ENCODE results near the gene MAPKAP1.
A peak's percentile ranks its signal among the peaks of the same experiment; 100 is the strongest.

Gene MAPKAP1

GRCh38 chr9:125706651-125707471 lies at the start of gene MAPKAP1:
MAPKAP1 (minus strand) TSS chr9:125707208; CDS start chr9:125672574, 34,634 bp downstream.
- DNase-seq (ENCODE audit: low read depth in 3 of 3) = peak; percentile 90 to 96 (median 91)

- no peak for DNase-seq (ENCODE audit: low read depth in 3 of 3)
These were observed 49.5 kb upstream of the MAPKAP1 start for GRCh38 chr9:125756518-125756917.

DNA sequence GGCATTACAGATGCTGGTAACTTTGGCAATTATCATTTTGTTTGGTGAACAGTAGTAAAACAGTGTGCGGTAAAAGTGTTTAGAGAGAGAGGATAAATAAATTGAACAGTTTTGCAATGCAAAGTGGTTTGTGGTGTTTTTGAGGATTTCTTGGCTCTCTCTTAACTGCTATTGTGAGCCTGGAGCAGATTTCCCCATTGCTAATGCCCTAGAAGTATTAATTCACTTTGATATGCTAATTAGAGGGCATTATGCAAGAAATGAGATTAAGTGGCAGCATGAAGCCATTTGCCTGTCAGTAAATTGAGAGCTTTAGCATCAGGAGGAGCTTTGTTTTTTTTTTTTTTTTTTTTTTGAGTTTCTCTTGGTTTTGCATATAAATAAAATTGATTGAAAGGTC lies 48.3 kb upstream of the MAPKAP1 start:
- no peak for DNase-seq (ENCODE audit: low read depth in 3 of 3)

GRCh38 chr9:125754096-125754495 lies 47.1 kb upstream of the MAPKAP1 start:
- DNase-seq (ENCODE audit: low read depth in 3 of 3) = no peak

DNA sequence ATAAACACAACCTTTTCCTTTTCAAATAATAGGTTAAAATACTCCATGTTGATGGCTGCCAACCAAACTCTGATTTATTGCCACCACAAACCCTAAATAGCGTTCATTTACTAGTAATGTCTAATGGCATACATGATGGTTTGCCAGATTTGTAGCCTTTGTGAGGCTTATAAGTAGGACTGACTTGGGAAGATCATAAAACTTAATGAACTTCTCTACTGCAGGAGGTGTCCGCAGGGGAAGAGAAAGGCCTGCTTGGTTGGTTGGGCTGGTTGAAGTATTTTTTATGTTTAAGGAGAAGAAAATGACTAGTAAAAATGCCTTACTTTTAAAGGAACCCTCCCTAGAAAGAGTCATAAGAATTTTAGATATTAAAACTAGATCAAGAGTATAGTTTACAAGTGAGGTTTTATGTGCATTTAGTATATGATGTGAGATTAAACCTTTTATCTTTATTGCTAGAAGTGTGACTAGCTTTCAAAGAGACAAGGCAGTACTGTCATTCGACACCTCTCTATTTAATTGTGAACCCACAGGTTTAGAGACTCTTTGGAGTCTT lies 45.1 kb upstream of the MAPKAP1 start:
- no peak for DNase-seq (ENCODE audit: low read depth in 3 of 3)

DNA sequence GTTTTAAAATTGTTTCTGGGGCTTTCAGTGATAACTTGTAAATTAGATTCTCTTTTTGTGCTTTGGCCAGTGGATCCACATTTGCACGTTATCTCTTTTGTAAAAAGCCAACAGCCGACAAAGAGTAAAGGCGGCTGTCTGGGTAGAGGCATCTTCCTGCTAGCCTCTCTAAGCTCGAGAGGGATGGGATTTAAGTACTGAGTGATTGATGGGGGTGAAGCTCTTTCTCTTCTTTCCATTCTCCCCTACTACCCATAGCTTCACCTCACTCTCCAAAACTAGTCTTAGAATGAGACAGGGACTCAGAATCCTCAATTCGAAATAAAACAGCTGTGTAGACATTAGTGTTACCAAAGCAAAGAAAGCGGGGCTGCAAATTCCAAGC lies 43.6 kb upstream of the MAPKAP1 start:
- DNase-seq (ENCODE audit: low read depth in 3 of 3) = no peak

- DNase-seq (ENCODE audit: low read depth in 3 of 3) = no peak
These were observed 43.1 kb upstream of the MAPKAP1 start for GRCh38 chr9:125749951-125750626.

GRCh38 chr9:125749287-125749935 lies 42.4 kb upstream of the MAPKAP1 start:
- no peak for DNase-seq (ENCODE audit: low read depth in 3 of 3)

DNA sequence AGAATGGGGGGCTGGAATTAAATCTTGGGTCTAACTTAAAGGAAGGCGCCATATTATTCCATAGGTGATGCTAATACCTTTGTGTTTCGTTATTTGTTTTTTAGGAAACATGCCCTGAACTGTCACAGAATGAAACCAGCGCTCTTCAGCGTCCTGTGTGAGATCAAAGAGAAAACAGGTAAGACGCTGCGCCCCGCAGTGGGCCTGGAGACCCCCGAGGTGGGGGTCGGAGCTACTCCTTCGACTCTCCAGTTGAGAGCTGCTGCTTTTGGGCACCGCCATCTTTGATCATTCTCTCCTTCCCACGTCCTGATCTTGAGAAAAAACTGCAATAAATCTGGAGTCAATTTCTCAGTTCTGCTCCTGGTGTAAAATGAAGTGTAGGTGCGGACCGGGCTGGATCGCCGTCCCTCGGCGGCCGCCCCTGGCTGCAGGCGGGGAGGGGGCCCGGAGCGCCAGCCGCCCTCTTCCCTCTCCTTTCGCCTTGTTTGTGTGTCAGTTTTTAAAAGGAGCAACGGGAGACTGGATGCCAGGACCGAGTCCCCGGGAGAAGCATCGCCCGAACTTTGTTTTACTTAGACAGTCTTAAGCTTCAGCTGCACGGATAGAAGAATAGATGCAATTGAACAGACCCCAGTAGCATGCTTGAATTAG lies 41.6 kb upstream of the MAPKAP1 start:
- DNase-seq (ENCODE audit: low read depth in 3 of 3) = no peak

DNA sequence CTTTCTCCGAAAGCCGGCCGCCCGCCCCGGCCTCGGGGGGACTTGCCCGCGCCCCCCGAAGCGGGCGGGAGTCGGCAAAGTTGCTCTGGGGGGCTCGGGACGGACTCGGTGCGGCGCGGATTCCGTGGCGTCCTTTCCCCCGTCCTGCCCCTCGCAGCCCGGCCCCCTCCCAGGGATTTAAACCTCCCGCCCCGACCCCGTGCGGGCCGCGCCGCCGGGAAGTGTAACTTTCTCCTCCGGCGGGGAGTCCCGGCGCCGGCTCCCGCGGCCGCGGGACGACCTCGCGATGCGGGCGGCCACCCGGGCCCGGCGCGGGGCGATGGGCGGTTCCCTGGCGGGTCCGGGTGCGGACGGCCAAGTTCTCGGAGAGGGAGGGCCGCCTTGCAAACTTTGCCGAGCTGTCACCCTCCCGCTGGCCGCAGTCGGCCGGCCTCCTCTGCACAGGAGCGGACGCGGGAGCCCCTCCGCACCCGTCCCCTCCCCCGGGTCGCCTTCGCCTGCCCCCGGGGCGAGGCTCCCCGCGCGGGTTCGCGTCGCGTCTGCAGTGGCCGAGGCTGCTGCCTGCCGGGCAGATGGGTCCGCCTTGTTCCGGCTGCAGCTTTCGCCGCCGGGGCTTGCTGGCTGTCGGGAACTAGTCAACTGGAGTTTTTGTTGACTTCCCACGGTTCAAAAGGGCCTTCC lies 40.9 kb upstream of the MAPKAP1 start:
- DNase-seq (ENCODE audit: low read depth in 3 of 3) = peak in 1 of 3 experiments; percentile 16

- peak in 2 of 3 experiments; percentile 27 to 35 for DNase-seq (ENCODE audit: low read depth in 3 of 3)
These were observed 40.2 kb upstream of the MAPKAP1 start, which contains the start of gene PBX3 for GRCh38 chr9:125747053-125747764. PBX3 (plus strand) TSS chr9:125747373.

DNA sequence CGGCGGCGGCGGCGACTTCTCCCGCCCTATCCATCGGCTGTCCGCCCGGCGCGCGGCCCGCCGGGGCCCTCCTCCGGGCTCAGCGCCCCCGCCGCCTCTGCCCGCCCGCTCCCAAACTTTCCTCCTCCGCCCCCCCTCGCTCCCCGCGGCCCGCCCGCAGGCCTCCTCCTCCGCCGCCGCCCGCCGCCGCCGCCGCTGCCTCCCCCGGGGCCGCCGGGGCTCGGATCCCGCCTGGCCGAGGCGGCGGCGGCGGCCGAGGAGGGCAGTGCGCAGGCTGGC lies 39.7 kb upstream of the MAPKAP1 start:
- DNase-seq (ENCODE audit: low read depth in 3 of 3) = no peak

GRCh38 chr9:125746017-125746773 lies 39.2 kb upstream of the MAPKAP1 start:
- DNase-seq (ENCODE audit: low read depth in 3 of 3) = peak; percentile 81 to 92 (median 86)

DNA sequence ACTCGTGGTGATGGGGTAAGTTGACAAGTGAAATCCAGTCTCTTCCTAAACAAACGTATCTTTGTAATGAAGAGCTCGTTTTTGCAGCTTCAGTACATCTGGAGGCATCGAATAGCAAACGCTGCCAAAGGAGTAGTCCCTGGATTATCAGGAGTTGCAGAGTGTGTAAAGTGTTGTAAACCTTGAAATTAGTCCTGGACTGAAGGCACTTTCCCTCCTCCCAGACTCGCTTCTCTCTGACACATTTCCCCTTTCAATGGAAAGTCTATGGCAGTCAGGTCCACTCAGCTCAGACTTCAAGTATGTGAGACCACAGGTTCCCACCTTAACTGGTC lies 38.6 kb upstream of the MAPKAP1 start:
- DNase-seq (ENCODE audit: low read depth in 3 of 3) = no peak

GRCh38 chr9:125745018-125745417 lies 38.0 kb upstream of the MAPKAP1 start:
- DNase-seq (ENCODE audit: low read depth in 3 of 3) = no peak

DNA sequence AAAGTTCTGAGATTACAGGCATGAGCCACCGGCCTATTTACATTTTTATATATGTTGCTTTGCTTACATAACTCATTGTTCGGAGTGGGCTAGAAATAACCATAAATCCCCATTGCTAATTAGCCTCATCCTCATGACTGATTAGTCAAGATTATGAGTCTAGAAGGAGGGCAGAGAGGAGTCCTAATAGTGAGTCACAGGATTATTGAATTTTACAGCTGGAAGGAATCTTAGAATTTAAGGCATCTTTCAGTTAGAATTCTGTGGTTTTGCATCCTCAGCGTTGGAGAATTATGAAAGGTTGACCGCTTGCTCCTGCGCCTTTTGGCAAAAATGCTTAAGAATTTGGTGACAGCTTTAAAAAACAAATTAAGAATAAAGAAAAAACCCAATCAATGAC lies 37.6 kb upstream of the MAPKAP1 start:
- no peak for DNase-seq (ENCODE audit: low read depth in 3 of 3)

- DNase-seq (ENCODE audit: low read depth in 3 of 3) = no peak
These were observed 36.8 kb upstream of the MAPKAP1 start for GRCh38 chr9:125743682-125744428.

GRCh38 chr9:125742657-125743056 lies 35.6 kb upstream of the MAPKAP1 start:
- no peak for DNase-seq (ENCODE audit: low read depth in 3 of 3)

- DNase-seq (ENCODE audit: low read depth in 3 of 3) = no peak
These were observed 32.4 kb upstream of the MAPKAP1 start for GRCh38 chr9:125739436-125739835.

All from stimulated activated CD4-positive, alpha-beta T cell treated with anti-CD3 and anti-CD28 coated beads, TNF-alpha, amount 100 ng/mL, for 24 hours (primary cell).